WTC11 (cell line): ENCODE results near the gene LOXL1.

Source experiments
- ETV6 ChIP-seq: sonication (generic); formaldehyde crosslinking; IDR thresholded peaks from 2 replicates; pipeline ENCODE4 v1.8.1; 2022; ENCODE audit warnings: mild to moderate bottlenecking, missing genetic modification reagents
- FOXJ3 ChIP-seq: sonication (generic); formaldehyde crosslinking; IDR thresholded peaks from 2 replicates; pipeline ENCODE4 v1.9.0; 2021; ENCODE audit warnings: missing genetic modification reagents, mild to moderate bottlenecking, borderline replicate concordance
- MAX ChIP-seq: sonication (generic); formaldehyde crosslinking; IDR thresholded peaks from 2 replicates; pipeline ENCODE4 v1.8.0; 2022; ENCODE audit warnings: mild to moderate bottlenecking, missing genetic modification reagents
- MXD4 ChIP-seq: fragments of 250-450 bp; sonication (Bioruptor Pico); IDR thresholded peaks from 2 replicates; pipeline ENCODE4 v1.8.0; 2021; ENCODE audit warnings: mild to moderate bottlenecking, moderate library complexity, borderline replicate concordance
- TP53 ChIP-seq: sonication (generic); formaldehyde crosslinking; IDR thresholded peaks from 2 replicates; pipeline ENCODE4 v1.8.1; 2023; ENCODE audit warnings: mild to moderate bottlenecking, missing genetic modification reagents
- USF2 ChIP-seq: sonication (generic); formaldehyde crosslinking; IDR thresholded peaks from 2 replicates; pipeline ENCODE4 v1.8.1; 2023; ENCODE audit warnings: mild to moderate bottlenecking, missing genetic modification reagents, moderate library complexity
- TF ChIP-seq, protein P1 (sequence below): fragments of 200-600 bp; IDR thresholded peaks from 2 replicates; pipeline ENCODE4 v1.8.0; 2022; ENCODE audit warnings: antibody characterized with exemption
- TF ChIP-seq, protein P2 (sequence below): sonication (generic); formaldehyde crosslinking; IDR thresholded peaks from 2 replicates; pipeline ENCODE4 v1.8.1; 2023; ENCODE audit warnings: mild to moderate bottlenecking, missing genetic modification reagents
- TF ChIP-seq, protein P3 (sequence below): sonication (generic); formaldehyde crosslinking; IDR thresholded peaks from 2 replicates; pipeline ENCODE4 v1.8.1; 2022; ENCODE audit warnings: missing genetic modification reagents, borderline replicate concordance

GRCh38 chr15:73882761-73883419 lies 43.4 kb upstream of the LOXL1 start:
- TF ChIP-seq TP53 (CRISPR knock-in tag) = no peak
- no peak for TF ChIP-seq MAX (CRISPR knock-in tag)
- TF ChIP-seq, protein P1, sequence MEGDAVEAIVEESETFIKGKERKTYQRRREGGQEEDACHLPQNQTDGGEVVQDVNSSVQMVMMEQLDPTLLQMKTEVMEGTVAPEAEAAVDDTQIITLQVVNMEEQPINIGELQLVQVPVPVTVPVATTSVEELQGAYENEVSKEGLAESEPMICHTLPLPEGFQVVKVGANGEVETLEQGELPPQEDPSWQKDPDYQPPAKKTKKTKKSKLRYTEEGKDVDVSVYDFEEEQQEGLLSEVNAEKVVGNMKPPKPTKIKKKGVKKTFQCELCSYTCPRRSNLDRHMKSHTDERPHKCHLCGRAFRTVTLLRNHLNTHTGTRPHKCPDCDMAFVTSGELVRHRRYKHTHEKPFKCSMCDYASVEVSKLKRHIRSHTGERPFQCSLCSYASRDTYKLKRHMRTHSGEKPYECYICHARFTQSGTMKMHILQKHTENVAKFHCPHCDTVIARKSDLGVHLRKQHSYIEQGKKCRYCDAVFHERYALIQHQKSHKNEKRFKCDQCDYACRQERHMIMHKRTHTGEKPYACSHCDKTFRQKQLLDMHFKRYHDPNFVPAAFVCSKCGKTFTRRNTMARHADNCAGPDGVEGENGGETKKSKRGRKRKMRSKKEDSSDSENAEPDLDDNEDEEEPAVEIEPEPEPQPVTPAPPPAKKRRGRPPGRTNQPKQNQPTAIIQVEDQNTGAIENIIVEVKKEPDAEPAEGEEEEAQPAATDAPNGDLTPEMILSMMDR = no peak
- TF ChIP-seq, protein P2, sequence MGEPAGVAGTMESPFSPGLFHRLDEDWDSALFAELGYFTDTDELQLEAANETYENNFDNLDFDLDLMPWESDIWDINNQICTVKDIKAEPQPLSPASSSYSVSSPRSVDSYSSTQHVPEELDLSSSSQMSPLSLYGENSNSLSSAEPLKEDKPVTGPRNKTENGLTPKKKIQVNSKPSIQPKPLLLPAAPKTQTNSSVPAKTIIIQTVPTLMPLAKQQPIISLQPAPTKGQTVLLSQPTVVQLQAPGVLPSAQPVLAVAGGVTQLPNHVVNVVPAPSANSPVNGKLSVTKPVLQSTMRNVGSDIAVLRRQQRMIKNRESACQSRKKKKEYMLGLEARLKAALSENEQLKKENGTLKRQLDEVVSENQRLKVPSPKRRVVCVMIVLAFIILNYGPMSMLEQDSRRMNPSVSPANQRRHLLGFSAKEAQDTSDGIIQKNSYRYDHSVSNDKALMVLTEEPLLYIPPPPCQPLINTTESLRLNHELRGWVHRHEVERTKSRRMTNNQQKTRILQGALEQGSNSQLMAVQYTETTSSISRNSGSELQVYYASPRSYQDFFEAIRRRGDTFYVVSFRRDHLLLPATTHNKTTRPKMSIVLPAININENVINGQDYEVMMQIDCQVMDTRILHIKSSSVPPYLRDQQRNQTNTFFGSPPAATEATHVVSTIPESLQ (CRISPR knock-in tag) = no peak
- no peak for TF ChIP-seq USF2
- no peak for TF ChIP-seq ETV6
- TF ChIP-seq, protein P3, sequence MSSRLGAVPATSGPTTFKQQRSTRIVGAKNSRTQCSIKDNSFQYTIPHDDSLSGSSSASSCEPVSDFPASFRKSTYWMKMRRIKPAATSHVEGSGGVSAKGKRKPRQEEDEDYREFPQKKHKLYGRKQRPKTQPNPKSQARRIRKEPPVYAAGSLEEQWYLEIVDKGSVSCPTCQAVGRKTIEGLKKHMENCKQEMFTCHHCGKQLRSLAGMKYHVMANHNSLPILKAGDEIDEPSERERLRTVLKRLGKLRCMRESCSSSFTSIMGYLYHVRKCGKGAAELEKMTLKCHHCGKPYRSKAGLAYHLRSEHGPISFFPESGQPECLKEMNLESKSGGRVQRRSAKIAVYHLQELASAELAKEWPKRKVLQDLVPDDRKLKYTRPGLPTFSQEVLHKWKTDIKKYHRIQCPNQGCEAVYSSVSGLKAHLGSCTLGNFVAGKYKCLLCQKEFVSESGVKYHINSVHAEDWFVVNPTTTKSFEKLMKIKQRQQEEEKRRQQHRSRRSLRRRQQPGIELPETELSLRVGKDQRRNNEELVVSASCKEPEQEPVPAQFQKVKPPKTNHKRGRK (CRISPR knock-in tag) = no peak
- no peak for TF ChIP-seq MXD4 (CRISPR knock-in tag)
- no peak for TF ChIP-seq FOXJ3
